ENCODE results near the gene AMIGO3.
"Not testable (repeated sequence)": the region's sequence is repeated elsewhere in the genome, so short reads cannot be mapped to it uniquely, and the experiment has no call there.

DNA sequence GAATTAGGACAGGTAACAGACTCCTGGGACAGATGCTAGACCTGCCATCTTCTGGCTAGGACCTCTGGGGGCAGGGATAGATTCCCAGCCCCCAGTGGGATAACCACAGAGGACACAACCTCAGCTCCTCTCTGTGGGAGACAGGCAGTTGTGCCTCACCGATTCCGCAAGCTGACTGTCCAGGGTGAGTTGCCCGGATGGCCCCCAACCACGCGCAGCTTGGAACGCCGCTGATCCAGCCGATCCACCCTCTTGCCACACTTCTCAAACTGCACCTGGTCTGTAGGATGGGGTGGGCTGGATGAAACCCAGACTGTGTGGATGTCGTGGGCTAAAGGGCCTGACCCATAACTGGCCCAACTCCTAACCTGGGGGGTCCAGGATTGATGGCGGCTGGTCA is 34.4 kb downstream of the AMIGO3 start:
- TF ChIP-seq, protein P1, sequence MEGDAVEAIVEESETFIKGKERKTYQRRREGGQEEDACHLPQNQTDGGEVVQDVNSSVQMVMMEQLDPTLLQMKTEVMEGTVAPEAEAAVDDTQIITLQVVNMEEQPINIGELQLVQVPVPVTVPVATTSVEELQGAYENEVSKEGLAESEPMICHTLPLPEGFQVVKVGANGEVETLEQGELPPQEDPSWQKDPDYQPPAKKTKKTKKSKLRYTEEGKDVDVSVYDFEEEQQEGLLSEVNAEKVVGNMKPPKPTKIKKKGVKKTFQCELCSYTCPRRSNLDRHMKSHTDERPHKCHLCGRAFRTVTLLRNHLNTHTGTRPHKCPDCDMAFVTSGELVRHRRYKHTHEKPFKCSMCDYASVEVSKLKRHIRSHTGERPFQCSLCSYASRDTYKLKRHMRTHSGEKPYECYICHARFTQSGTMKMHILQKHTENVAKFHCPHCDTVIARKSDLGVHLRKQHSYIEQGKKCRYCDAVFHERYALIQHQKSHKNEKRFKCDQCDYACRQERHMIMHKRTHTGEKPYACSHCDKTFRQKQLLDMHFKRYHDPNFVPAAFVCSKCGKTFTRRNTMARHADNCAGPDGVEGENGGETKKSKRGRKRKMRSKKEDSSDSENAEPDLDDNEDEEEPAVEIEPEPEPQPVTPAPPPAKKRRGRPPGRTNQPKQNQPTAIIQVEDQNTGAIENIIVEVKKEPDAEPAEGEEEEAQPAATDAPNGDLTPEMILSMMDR (IDR thresholded peaks at IDR 0.05; ENCODE audit: insufficient read depth, low read length, poor library complexity, severe bottlenecking): not testable (repeated sequence)
- TF ChIP-seq EZH2phosphoT487 (conservative IDR thresholded peaks at IDR 0.05; ENCODE audit: low read length): not testable (repeated sequence)

All from SU-DHL-6 (cell line).